ENCODE data around the gene OOEP. TPM values are rescaled to one million over a fixed set of nuclear protein-coding genes. Genes with fewer than 3 reads are reported as not detected.

The OOEP gene
- polyA plus RNA-seq, 1 of the 3 experiments (the other 2 are of a cell fraction): not detected

GRCh38 chr6:73364121-73364520 is 5.6 kb downstream of the OOEP start:
- WGBS (ENCODE audit: low lambda C conversion rate): 85% methylated on average over 14 of the region's 14 CpGs
- no peak for TF ChIP-seq JUND (IDR thresholded peaks at IDR 0.05)
- no peak for TF ChIP-seq TAF1 (IDR thresholded peaks at IDR 0.05; ENCODE audit: borderline replicate concordance, low read depth, low read length)
- no peak for TF ChIP-seq RCOR1 (IDR thresholded peaks at IDR 0.05; ENCODE audit: low read length)
- DNase-seq: no peak
- Histone ChIP-seq H3K9me3 (no peaks in the 10 kb centered on the region), H3K9me2 (no peaks in the 10 kb centered on the region), H3K4me2 (no peak overlapping the region), H3K79me2 (ENCODE audit: insufficient read depth) (no peaks in the 10 kb centered on the region), H4K20me1 (ENCODE audit: insufficient read depth) (no peaks in the 10 kb centered on the region), H3K27ac (ENCODE audit: low read depth in 2 of 2, low read length in 1 of 2) (no peak overlapping the region), H3K36me3 (replicated peaks in 1 of 2; ENCODE audit: control insufficient read depth in 1 of 2, insufficient read depth in 2 of 2, low read length in 1 of 2) (no peaks in the 10 kb centered on the region), H3K4me1 (ENCODE audit: control insufficient read depth in 1 of 2, insufficient read depth in 2 of 2, low read depth in 1 of 2, low read length in 1 of 2) (no peaks in the 10 kb centered on the region), H3K27me3 (ENCODE audit: insufficient read depth) (no peaks in the 10 kb centered on the region), H3K4me3 (ENCODE audit: low read depth in 2 of 2, low read length in 1 of 2) (no peak overlapping the region), H3F3A (replicated peaks; ENCODE audit: insufficient read depth) (no peaks in the 10 kb centered on the region), H2AFZ (ENCODE audit: low read depth) (no peak overlapping the region), H3K9ac (no peak overlapping the region)
- POLR2A ChIA-PET: no interaction called here
- CTCF ChIA-PET: no interaction called here

GRCh38 chr6:73363537-73363875 is 6.2 kb downstream of the OOEP start:
- no peaks in the 10 kb centered on the region for H3K79me2 ChIP-seq (ENCODE audit: insufficient read depth)
- no peaks in the 10 kb centered on the region for H4K20me1 ChIP-seq (ENCODE audit: insufficient read depth)
- no peaks in the 10 kb centered on the region for H3F3A ChIP-seq (replicated peaks; ENCODE audit: insufficient read depth)
- no peak overlapping the region for H3K4me3 ChIP-seq (ENCODE audit: low read depth in 2 of 2, low read length in 1 of 2)
- no peaks in the 10 kb centered on the region for H3K27me3 ChIP-seq (ENCODE audit: insufficient read depth)
- ChIA-PET CTCF (no interaction called here), POLR2A (no interaction called here)
- no peak for TF ChIP-seq MAX (IDR thresholded peaks at IDR 0.05; ENCODE audit: low read depth)
- TF ChIP-seq USF2 (IDR thresholded peaks at IDR 0.05; ENCODE audit: borderline replicate concordance, low read depth, low read length): no peak
- no peak for TF ChIP-seq USF1 (IDR thresholded peaks at IDR 0.05; ENCODE audit: borderline replicate concordance, low read depth)
- H3K4me1 ChIP-seq (ENCODE audit: control insufficient read depth in 1 of 2, insufficient read depth in 2 of 2, low read depth in 1 of 2, low read length in 1 of 2): no peaks in the 10 kb centered on the region
- H3K9ac ChIP-seq: no peak overlapping the region
- WGBS (ENCODE audit: low lambda C conversion rate): 91% methylated on average over 11 of the region's 23 CpGs
- no peak for DNase-seq
- H3K9me3 ChIP-seq: no peaks in the 10 kb centered on the region
- no peak overlapping the region for H3K4me2 ChIP-seq
- H2AFZ ChIP-seq (ENCODE audit: low read depth): no peak overlapping the region
- H3K36me3 ChIP-seq (replicated peaks in 1 of 2; ENCODE audit: control insufficient read depth in 1 of 2, insufficient read depth in 2 of 2, low read length in 1 of 2): no peaks in the 10 kb centered on the region
- H3K9me2 ChIP-seq: no peaks in the 10 kb centered on the region
- H3K27ac ChIP-seq (ENCODE audit: low read depth in 2 of 2, low read length in 1 of 2): no peak overlapping the region

GRCh38 chr6:73362869-73363536 is 6.7 kb downstream of the OOEP start:
- TF ChIP-seq RFX5 (IDR thresholded peaks at IDR 0.05; ENCODE audit: low read length) (no peak), CTCF (IDR thresholded peaks at IDR 0.05) (no peak), ZBTB33 (IDR thresholded peaks at IDR 0.05; ENCODE audit: borderline replicate concordance, low read depth) (no peak), TCF12 (IDR thresholded peaks at IDR 0.05) (no peak), NFIC (IDR thresholded peaks at IDR 0.05; ENCODE audit: borderline replicate concordance) (no peak)
- no peaks in the 10 kb centered on the region for H3K27me3 ChIP-seq (ENCODE audit: insufficient read depth)
- no peak overlapping the region for H3K27ac ChIP-seq (ENCODE audit: low read depth in 2 of 2, low read length in 1 of 2)
- no peak for DNase-seq
- POLR2A ChIA-PET: no interaction called here
- no peaks in the 10 kb centered on the region for H3K36me3 ChIP-seq (replicated peaks in 1 of 2; ENCODE audit: control insufficient read depth in 1 of 2, insufficient read depth in 2 of 2, low read length in 1 of 2)
- no peaks in the 10 kb centered on the region for H3K9me3 ChIP-seq
- H3K4me3 ChIP-seq (ENCODE audit: low read depth in 2 of 2, low read length in 1 of 2): no peak overlapping the region
- H4K20me1 ChIP-seq (ENCODE audit: insufficient read depth): no peaks in the 10 kb centered on the region
- H3K9ac ChIP-seq: no peak overlapping the region
- no peaks in the 10 kb centered on the region for H3K9me2 ChIP-seq
- no peaks in the 10 kb centered on the region for H3K79me2 ChIP-seq (ENCODE audit: insufficient read depth)
- no peak overlapping the region for H3K4me2 ChIP-seq
- H3K4me1 ChIP-seq (ENCODE audit: control insufficient read depth in 1 of 2, insufficient read depth in 2 of 2, low read depth in 1 of 2, low read length in 1 of 2): no peaks in the 10 kb centered on the region
- CTCF ChIA-PET: no interaction called here
- no peak overlapping the region for H2AFZ ChIP-seq (ENCODE audit: low read depth)
- WGBS (ENCODE audit: low lambda C conversion rate): 89% methylated on average over 17 of the region's 31 CpGs
- H3F3A ChIP-seq (replicated peaks; ENCODE audit: insufficient read depth): no peaks in the 10 kb centered on the region

All from SK-N-SH (cell line).